Measurements from ENCODE around the gene LRRC57.

LRRC57 gene

GRCh38 chr15:42490291-42490670 is 58.3 kb downstream of the LRRC57 start:
- DNase-seq: peak; percentile 46
- Histone ChIP-seq H3K79me1 (replicated peaks; ENCODE audit: low read length, poor library complexity, severe bottlenecking) (peaks cover 8% of the 10 kb centered on the region), H3K9me3 (ENCODE audit: control insufficient read depth, low read length) (no peaks in the 10 kb centered on the region), H2BK12ac (ENCODE audit: low read length in 2 of 2) (peak overlapping the region in 1 of 2 experiments; percentile 11), H3K4ac (ENCODE audit: low read depth in 1 of 2, low read length in 2 of 2) (peak overlapping the region in 1 of 2 experiments; percentile 89), H2BK120ac (ENCODE audit: low read depth, low read length) (no peak overlapping the region), H3K27ac (ENCODE audit: low read length, poor library complexity, severe bottlenecking) (peak overlapping the region; percentile 62), H3K9ac (ENCODE audit: low read length) (peak overlapping the region; percentile 97), H3K36me3 (ENCODE audit: control insufficient read depth in 1 of 2, insufficient read depth in 2 of 2, low read depth in 1 of 2, low read length in 2 of 2) (peaks cover 2 to 3% of the 10 kb centered on the region in 2 experiments), H4K8ac (ENCODE audit: low read length) (peak overlapping the region; percentile 98), H3K23ac (ENCODE audit: low read length in 2 of 2) (no peak overlapping the region), H2AFZ (ENCODE audit: low read depth, low read length) (peak overlapping the region; percentile 99), H2BK5ac (ENCODE audit: low read depth, low read length, poor library complexity, severe bottlenecking) (no peak overlapping the region), H3K4me3 (ENCODE audit: insufficient read depth in 1 of 2, low read depth in 1 of 2, low read length in 2 of 2) (peak overlapping the region; percentile 91 to 95), H4K91ac (ENCODE audit: low read length) (peak overlapping the region; percentile 68), H3K14ac (ENCODE audit: low read length in 2 of 2) (peak overlapping the region in 1 of 2 experiments; percentile 99), H3K4me1 (ENCODE audit: control insufficient read depth, insufficient read depth, low read depth, low read length) (peaks cover 5% of the 10 kb centered on the region), H3K4me2 (ENCODE audit: low read length, poor library complexity, severe bottlenecking) (peak overlapping the region; percentile 93), H2AK5ac (ENCODE audit: low read length, severe bottlenecking) (no peak overlapping the region), H3K27me3 (ENCODE audit: control insufficient read depth in 1 of 2, insufficient read depth in 1 of 2, low read length in 2 of 2) (no peaks in the 10 kb centered on the region), H3K18ac (ENCODE audit: low read depth in 1 of 2, low read length in 2 of 2) (peak overlapping the region; percentile 97 to 98), H2BK15ac (ENCODE audit: low read depth, poor library complexity, severe bottlenecking) (no peak overlapping the region)
- 0% methylated on average over 7 of the region's 11 CpGs for WGBS
